Measurements from ENCODE around the gene GSTK1.

GSTK1 gene

DNA sequence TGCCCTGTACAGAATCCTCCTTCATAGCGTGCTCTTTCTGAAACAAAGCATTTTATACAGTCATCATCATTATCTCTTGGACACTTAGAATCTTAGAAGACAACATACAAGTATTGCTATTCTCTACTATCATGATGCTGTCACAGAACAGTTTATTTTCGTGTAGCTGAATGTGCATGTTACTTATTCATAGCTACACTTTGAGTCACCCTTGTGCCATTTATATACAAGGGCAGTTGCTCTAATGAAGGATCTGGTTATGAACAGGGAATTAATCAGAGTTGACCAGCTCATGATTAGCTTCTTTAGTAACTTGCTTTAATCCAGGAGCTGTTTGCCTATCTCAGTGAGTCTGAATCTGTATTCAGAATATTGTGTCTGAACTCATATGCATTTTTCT is 36.1 kb downstream of the GSTK1 start:
- DNase-seq (ENCODE audit: low read depth) = no peak

- DNase-seq (ENCODE audit: low read depth) = peak; percentile 25
Observed at GRCh38 chr7:143299840-143300239, 36.6 kb downstream of the GSTK1 start.

DNA sequence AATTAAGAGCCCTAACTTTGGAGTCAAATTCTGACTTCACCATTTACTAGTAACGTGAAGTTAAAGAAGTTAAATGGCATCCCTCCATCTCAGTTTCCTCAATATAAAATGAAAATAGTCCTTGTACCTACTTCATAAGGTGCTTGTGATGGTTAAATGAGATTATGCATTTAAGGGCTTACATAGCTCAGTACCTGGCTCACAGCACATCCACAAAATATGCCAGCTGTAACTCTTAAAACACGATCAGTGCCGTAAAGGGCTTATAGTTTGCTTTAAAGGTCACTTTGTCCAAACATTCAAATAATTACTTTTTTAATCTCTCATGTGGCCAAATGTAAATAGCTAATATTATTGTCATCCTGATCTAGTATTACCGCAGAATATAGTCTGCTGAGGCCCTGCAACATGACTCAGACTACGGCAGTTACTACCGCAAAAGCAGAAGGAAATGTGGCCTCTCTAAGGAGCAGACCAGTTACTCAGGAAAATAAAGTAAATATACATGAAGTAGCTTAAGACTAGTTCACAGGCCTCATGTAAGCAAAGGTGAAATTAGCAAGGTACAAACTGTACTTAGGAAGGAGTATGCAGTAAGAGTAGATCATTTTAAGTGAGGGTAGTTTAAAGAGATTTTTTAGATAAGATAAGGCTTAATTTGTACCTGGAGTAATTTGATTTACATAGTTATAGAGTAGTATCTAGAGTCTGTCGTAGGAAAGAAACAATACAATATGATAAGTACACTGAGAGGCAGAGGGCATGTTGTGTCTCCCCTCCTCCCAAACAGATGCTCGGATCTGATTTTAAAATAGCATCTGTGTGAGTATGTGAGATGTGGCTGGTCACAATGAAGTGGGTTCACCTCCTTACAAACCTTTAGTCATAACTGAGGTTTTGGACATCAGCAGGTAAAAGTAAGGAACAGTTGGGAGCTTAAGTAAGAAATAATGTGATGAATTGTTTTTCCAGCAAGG is 38.0 kb downstream of the GSTK1 start:
- no peak for DNase-seq (ENCODE audit: low read depth)

DNA sequence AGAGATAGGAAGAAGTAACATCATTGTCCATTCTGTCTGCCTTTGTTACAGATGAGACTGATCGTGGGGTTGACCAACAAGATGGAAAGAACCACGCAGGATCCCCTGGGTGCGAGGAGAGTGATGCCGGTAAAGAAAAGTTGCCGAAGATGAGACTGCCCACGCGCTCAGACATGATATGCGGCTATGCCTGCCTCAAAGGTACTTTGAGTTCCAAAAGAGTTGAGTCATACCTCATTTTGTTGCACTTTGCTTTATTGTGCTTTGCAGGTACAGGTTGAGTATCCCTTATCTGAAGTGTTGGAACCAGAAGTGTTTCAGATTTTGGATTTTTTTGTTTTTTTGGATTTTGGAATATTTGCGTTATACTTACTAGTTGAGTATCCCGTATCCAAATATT is 40.5 kb downstream of the GSTK1 start:
- no peak for DNase-seq (ENCODE audit: low read depth)

- DNase-seq (ENCODE audit: low read depth) = no peak
Observed at GRCh38 chr7:143304938-143305337, 41.7 kb downstream of the GSTK1 start.

- DNase-seq (ENCODE audit: low read depth) = peak; percentile 46
Observed at GRCh38 chr7:143305423-143306070, 42.3 kb downstream of the GSTK1 start.

DNA sequence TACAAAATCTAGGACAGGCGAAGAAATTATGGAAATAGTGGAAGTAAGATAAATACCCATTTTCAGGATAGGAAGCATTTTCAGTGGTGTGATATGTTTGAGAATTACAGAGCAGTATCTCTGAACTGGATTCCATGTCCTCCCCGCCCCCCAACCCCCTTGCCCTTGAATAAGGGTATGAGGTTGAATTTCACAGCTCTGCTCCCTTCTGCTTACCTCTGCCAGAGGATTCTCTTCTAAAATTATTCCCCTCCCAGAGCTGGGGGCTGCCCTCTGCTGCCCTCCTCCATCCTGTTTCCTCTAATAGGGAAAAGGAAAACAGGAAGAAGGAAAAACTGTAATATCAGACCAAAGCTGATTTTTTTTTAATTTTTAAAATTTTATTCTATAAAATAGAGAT is 45.4 kb downstream of the GSTK1 start:
- no peak for DNase-seq (ENCODE audit: low read depth)

DNA sequence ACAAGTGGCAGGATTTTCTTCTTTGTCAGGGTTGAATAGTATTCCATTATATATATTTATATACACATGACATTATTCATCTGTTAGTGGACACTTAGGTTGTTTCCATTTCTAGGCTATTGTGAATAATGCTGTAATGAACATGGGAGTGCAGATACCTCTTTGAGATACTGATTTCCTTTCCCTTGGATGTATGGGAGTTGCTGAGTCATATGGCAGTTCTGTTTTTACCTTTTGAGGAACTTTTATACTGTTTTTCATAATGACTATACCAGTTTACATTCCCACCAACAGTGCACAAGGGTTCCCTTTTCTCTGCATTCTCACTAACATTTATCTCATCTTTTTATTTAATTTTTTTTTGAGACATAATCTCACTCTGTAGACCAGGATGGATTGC is 50.9 kb downstream of the GSTK1 start:
- no peak for DNase-seq (ENCODE audit: low read depth)

DNA sequence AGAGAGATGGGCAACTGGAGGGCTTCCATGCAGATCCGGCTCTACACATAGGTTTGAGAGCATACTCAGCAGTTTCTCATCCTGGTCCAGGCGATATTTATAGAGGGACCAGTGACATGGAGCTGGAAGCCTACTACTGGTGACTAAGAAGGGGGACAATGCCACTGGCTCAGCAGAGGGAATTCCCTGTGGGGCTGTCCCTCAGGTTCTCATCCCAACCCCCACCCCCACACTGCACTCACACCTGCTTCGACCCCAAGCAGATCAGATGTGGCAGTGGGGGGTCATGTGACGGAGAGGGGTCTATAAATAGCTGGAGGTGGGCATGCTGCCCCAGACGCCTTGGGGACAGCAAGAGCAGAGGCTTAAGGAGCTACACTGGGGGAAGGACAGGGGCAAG is 52.5 kb downstream of the GSTK1 start, which contains the start of gene CLCN1:
Gene CLCN1, plus strand, starts transcription at position 336 of the 400 bp plus-strand sequence. CDS start 102 bp downstream, outside the sequence.
- DNase-seq (ENCODE audit: low read depth) = no peak

- DNase-seq (ENCODE audit: low read depth) = no peak
Observed at GRCh38 chr7:143316492-143316891, 53.3 kb downstream of the GSTK1 start.

DNA sequence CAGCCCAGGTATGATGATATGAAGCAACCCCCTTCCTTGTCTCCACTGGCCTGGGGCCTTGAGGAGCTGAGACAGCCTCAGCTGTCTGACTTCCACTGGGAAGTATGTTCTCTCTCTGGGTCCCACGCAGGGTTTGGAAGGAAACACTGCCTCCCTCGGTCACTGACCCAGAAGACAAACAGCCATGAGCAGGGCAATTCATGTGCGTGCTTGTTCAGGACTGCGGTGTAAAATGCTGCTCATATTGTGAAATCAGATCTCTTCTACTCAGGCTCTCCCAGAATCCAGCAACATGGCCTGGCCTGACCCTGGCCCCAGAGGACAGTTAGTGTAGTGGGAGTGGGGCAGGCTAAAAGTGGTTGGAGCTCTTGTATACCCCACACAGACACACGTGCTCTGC is 55.4 kb downstream of the GSTK1 start:
- DNase-seq (ENCODE audit: low read depth) = no peak
